Panc1 (cell line): ENCODE data around the gene SMPD1. TPM values are rescaled to one million over a fixed set of nuclear protein-coding genes. Genes with fewer than 3 reads are reported as not detected.

ENCODE experiments used
- ATAC-seq: fragments of 200-7000 bp; cut with Tn5 transposase; 2 replicates; pipeline ENCODE4 v1.9.1; 2020; ENCODE audit warnings: mild to moderate bottlenecking, moderate library complexity
- BruUV-seq: library from RNA; stranded (reverse); fragments of 400-500 nt; replicated peaks from 2 replicates; lab custom pipeline; 2021; lab: Mats Ljungman, UMichigan
- CTCF ChIA-PET: fragments of 300-600 bp; sonication (Branson Sonifier 250); formaldehyde crosslinking; loops from one replicate; lab custom pipeline; 2022; ENCODE audit warnings: antibody characterized with exemption; lab: Charles Lee
- POLR2A ChIA-PET: fragments of 300-600 bp; sonication (Branson Sonifier 250); formaldehyde crosslinking; loops from one replicate; lab custom pipeline; 2022; ENCODE audit warnings: antibody characterized with exemption; lab: Charles Lee
- DNase-seq: peaks from one replicate; pipeline ENCODE4 v3.0.0-alpha.2; 2010; ENCODE audit warnings: low read depth, low spot score
- H3K27ac ChIP-seq: 2 replicates; pipeline ENCODE4 v1.5.1; 2011; ENCODE audit warnings: mild to moderate bottlenecking, low read length, inconsistent platforms
- H3K27me3 ChIP-seq: fragments of 200-500 bp; sonication (Bioruptor generic); 2 replicates; pipeline ENCODE4 v1.6.0; 2014; ENCODE audit warnings: low read length, inconsistent platforms; ENCODE audit not compliant: control insufficient read depth, insufficient read depth
- H3K36me3 ChIP-seq: fragments of 200-500 bp; sonication (Bioruptor generic); 2 replicates; pipeline ENCODE4 v1.5.1; 2014; ENCODE audit warnings: inconsistent platforms, mild to moderate bottlenecking, low read length, moderate library complexity; ENCODE audit not compliant: control insufficient read depth, insufficient read depth
- H3K4me1 ChIP-seq: 2 replicates; pipeline ENCODE4 v1.5.1; 2011; ENCODE audit warnings: inconsistent platforms, mild to moderate bottlenecking, low read length, moderate library complexity; ENCODE audit not compliant: control insufficient read depth, insufficient read depth
- H3K4me3 ChIP-seq, 2 experiments: 2 replicates each; pipeline ENCODE4 v1.5.1; 2011 to 2012; ENCODE audit warnings: low read depth in 2 of 2, low read length in 2 of 2, mild to moderate bottlenecking in 2 of 2, inconsistent platforms in 1 of 2, moderate library complexity in 1 of 2
- H3K9me3 ChIP-seq: fragments of 200-500 bp; sonication (Bioruptor generic); 2 replicates; pipeline ENCODE4 v1.5.1; 2014; ENCODE audit warnings: low read depth, mild to moderate bottlenecking, inconsistent platforms, low read length, moderate library complexity; ENCODE audit not compliant: control insufficient read depth, insufficient read depth
- POLR2AphosphoS5 ChIP-seq: IDR thresholded peaks from 2 replicates; pipeline ENCODE4 v1.6.1; 2012; ENCODE audit warnings: mild to moderate bottlenecking, low read depth, low read length, moderate library complexity
- SIN3A ChIP-seq: IDR thresholded peaks from 2 replicates; pipeline ENCODE4 v1.6.1; 2012; ENCODE audit warnings: low read depth, mild to moderate bottlenecking, low read length, moderate library complexity, borderline replicate concordance; ENCODE audit not compliant: insufficient read depth
- TCF7L2 ChIP-seq: IDR thresholded peaks from 2 replicates; pipeline ENCODE4 v1.6.1; 2011; ENCODE audit warnings: mild to moderate bottlenecking, low read depth, low read length, inconsistent platforms
- in situ Hi-C: cut with HindIII; loops from 2 replicates; pipeline ENCODE4 v1.10.0; 2016; ENCODE audit warnings: low sequenced_read_pairs, low pct_unique_long_range_greater_than_20kb
- intact Hi-C: fragments of 100-400 bp; cut with micrococcal nuclease; formaldehyde crosslinking; loops from one replicate; pipeline ENCODE4 v1.10.0; 2022; ENCODE audit not compliant: unreplicated experiment
- total RNA-seq: library from RNA; stranded (reverse); gene quantifications from one replicate; pipeline ENCODE4 v1.2.1, GENCODE V29; 2021; ENCODE audit not compliant: unreplicated experiment
- TF ChIP-seq, protein P1 (sequence below): fragments of 450-650 bp; IDR thresholded peaks from 2 replicates; pipeline ENCODE4 v1.5.1; 2017; ENCODE audit warnings: mild to moderate bottlenecking
- TF ChIP-seq, protein P2 (sequence below), 2 experiments: IDR thresholded peaks; 2 replicates each; pipeline ENCODE4 v1.6.1; 2011 to 2012; ENCODE audit warnings: low read depth in 2 of 2, control low read depth in 1 of 2, low read length in 1 of 2, mild to moderate bottlenecking in 1 of 2, moderate library complexity in 1 of 2; ENCODE audit not compliant: insufficient read depth in 1 of 2

Gene SMPD1
- total RNA-seq, 1 experiment from 2014 or later: 20.0 TPM

DNA sequence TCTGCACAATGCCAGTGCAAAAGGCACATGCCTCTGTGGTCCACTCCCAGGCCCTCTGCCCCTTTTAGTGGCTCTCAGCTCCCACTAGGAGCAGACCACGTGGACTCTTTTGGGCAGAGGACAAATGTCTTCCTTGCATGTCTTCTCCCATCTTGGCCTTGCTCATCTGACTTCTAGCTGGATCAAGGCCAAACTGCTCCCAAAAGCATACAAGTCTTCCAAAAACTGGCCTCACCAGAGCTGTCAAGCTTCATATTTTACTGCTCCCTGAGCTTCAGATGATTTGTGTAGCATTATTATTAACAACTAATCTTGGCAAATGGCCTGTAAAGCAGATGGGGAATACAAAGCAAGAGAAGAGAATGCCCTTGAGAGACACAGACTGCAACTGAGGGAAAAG is 6.9 kb downstream of the SMPD1 start:
- CTCF ChIA-PET: no interaction called here
- intact Hi-C loops (no loop called here), in situ Hi-C loops (no loop called here)
- no peak for ATAC-seq
- BruUV-seq: no TSS peak
- Histone ChIP-seq H3K27ac (no peak overlapping the region), H3K36me3 (no peaks in the 10 kb centered on the region), H3K4me1 (no peaks in the 10 kb centered on the region), H3K4me3 (no peak overlapping the region), H3K27me3 (no peaks in the 10 kb centered on the region; the same call in 1 of the 2 replicates), H3K9me3 (no peaks in the 10 kb centered on the region)
- no peak for DNase-seq
- TF ChIP-seq, protein P1, sequence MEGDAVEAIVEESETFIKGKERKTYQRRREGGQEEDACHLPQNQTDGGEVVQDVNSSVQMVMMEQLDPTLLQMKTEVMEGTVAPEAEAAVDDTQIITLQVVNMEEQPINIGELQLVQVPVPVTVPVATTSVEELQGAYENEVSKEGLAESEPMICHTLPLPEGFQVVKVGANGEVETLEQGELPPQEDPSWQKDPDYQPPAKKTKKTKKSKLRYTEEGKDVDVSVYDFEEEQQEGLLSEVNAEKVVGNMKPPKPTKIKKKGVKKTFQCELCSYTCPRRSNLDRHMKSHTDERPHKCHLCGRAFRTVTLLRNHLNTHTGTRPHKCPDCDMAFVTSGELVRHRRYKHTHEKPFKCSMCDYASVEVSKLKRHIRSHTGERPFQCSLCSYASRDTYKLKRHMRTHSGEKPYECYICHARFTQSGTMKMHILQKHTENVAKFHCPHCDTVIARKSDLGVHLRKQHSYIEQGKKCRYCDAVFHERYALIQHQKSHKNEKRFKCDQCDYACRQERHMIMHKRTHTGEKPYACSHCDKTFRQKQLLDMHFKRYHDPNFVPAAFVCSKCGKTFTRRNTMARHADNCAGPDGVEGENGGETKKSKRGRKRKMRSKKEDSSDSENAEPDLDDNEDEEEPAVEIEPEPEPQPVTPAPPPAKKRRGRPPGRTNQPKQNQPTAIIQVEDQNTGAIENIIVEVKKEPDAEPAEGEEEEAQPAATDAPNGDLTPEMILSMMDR: no peak
- TF ChIP-seq SIN3A (no peak), TCF7L2 (no peak), POLR2AphosphoS5 (no peak)
- TF ChIP-seq, protein P2, sequence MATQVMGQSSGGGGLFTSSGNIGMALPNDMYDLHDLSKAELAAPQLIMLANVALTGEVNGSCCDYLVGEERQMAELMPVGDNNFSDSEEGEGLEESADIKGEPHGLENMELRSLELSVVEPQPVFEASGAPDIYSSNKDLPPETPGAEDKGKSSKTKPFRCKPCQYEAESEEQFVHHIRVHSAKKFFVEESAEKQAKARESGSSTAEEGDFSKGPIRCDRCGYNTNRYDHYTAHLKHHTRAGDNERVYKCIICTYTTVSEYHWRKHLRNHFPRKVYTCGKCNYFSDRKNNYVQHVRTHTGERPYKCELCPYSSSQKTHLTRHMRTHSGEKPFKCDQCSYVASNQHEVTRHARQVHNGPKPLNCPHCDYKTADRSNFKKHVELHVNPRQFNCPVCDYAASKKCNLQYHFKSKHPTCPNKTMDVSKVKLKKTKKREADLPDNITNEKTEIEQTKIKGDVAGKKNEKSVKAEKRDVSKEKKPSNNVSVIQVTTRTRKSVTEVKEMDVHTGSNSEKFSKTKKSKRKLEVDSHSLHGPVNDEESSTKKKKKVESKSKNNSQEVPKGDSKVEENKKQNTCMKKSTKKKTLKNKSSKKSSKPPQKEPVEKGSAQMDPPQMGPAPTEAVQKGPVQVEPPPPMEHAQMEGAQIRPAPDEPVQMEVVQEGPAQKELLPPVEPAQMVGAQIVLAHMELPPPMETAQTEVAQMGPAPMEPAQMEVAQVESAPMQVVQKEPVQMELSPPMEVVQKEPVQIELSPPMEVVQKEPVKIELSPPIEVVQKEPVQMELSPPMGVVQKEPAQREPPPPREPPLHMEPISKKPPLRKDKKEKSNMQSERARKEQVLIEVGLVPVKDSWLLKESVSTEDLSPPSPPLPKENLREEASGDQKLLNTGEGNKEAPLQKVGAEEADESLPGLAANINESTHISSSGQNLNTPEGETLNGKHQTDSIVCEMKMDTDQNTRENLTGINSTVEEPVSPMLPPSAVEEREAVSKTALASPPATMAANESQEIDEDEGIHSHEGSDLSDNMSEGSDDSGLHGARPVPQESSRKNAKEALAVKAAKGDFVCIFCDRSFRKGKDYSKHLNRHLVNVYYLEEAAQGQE (IDR thresholded peaks at IDR 0.05; ENCODE audit: insufficient read depth in 1 of 2, low read depth in 2 of 2, low read length in 1 of 2): no peak
- POLR2A ChIA-PET: no interaction called here

GRCh38 chr11:6397636-6398035 is 7.4 kb downstream of the SMPD1 start:
- Histone ChIP-seq H3K27me3 (no peaks in the 10 kb centered on the region; the same call in 1 of the 2 replicates), H3K9me3 (no peaks in the 10 kb centered on the region), H3K4me3 (no peak overlapping the region), H3K36me3 (no peaks in the 10 kb centered on the region), H3K27ac (no peak overlapping the region), H3K4me1 (no peaks in the 10 kb centered on the region)
- DNase-seq (no peak), ATAC-seq (no peak)
- ChIA-PET POLR2A (no interaction called here), CTCF (no interaction called here)
- intact Hi-C loops (no loop called here), in situ Hi-C loops (no loop called here)
- TF ChIP-seq SIN3A: no peak
- no peak for TF ChIP-seq TCF7L2
- TF ChIP-seq POLR2AphosphoS5: no peak
- TF ChIP-seq, protein P2 (IDR thresholded peaks at IDR 0.05; ENCODE audit: insufficient read depth in 1 of 2, low read depth in 2 of 2, low read length in 1 of 2): no peak
- TF ChIP-seq, protein P1: no peak
- BruUV-seq: no TSS peak
